IMR-90 (cell line): ENCODE measurements around the gene GFY. TPM values are rescaled to one million over a fixed set of nuclear protein-coding genes. Genes with fewer than 3 reads are reported as not detected.

Source experiments
- ATAC-seq: fragments of 200-7000 bp; cut with Tn5 transposase; 2 replicates; pipeline ENCODE4 v1.9.1; 2020; ENCODE audit warnings: low read depth, mild to moderate bottlenecking, moderate library complexity
- Bru-seq: library from RNA; stranded (reverse); fragments of 400-500 nt; gene quantifications from one replicate; lab custom pipeline; 2021; lab: Mats Ljungman, UMichigan
- BruChase-seq, 2 experiments: library from RNA; stranded (reverse); fragments of 400-500 nt; gene quantifications; one replicate each; lab custom pipeline; 2021; lab: Mats Ljungman, UMichigan
- BruUV-seq: library from RNA; stranded (reverse); fragments of 400-500 nt; replicated peaks from 2 replicates; lab custom pipeline; 2021; lab: Mats Ljungman, UMichigan
- CTCF ChIA-PET: fragments of 300-600 bp; formaldehyde crosslinking; extraction: SDS; loops from one replicate; lab custom pipeline; 2021; ENCODE audit warnings: antibody characterized with exemption; lab: Yijun Ruan, JAX
- POLR2A ChIA-PET: fragments of 300-600 bp; sonication (Branson Sonifier 250); formaldehyde crosslinking; loops from one replicate; lab custom pipeline; 2022; ENCODE audit warnings: antibody characterized with exemption; ENCODE audit not compliant: unreplicated experiment; lab: Charles Lee
- DNase-seq: peaks from one replicate; pipeline ENCODE4 v3.0.0; 2013
- H2AFZ ChIP-seq: replicated peaks from 2 replicates; pipeline ENCODE3; 2013; ENCODE audit warnings: low read length, mild to moderate bottlenecking; ENCODE audit not compliant: poor library complexity
- H2AK5ac ChIP-seq: 2 replicates; pipeline ENCODE4 v1.6.1; 2013; ENCODE audit warnings: low read depth, low read length, inconsistent platforms
- H2AK9ac ChIP-seq: replicated peaks from 2 replicates; pipeline ENCODE3; 2013; ENCODE audit warnings: mild to moderate bottlenecking, low read depth, low read length, moderate library complexity; ENCODE audit not compliant: poor library complexity
- H2BK120ac ChIP-seq: 2 replicates; pipeline ENCODE4 v1.6.1; 2013; ENCODE audit warnings: low read depth, low read length, inconsistent platforms
- H2BK15ac ChIP-seq: 3 replicates; pipeline ENCODE4 v1.6.1; 2013; ENCODE audit warnings: low read depth, low read length, inconsistent platforms
- H2BK20ac ChIP-seq: 2 replicates; pipeline ENCODE4 v1.6.1; 2013; ENCODE audit warnings: low read depth, mild to moderate bottlenecking, inconsistent platforms, low read length, moderate library complexity
- H2BK5ac ChIP-seq: 2 replicates; pipeline ENCODE4 v1.6.1; 2013; ENCODE audit warnings: mild to moderate bottlenecking, low read depth, low read length, inconsistent platforms; ENCODE audit not compliant: poor library complexity, severe bottlenecking
- H3K14ac ChIP-seq: replicated peaks from 2 replicates; pipeline ENCODE4 v1.6.1; 2013; ENCODE audit warnings: low read depth, low read length, inconsistent platforms
- H3K18ac ChIP-seq: 2 replicates; pipeline ENCODE4 v1.6.1; 2013; ENCODE audit warnings: low read depth, low read length, control low read depth
- H3K23ac ChIP-seq: 2 replicates; pipeline ENCODE4 v1.6.1; 2013; ENCODE audit warnings: low read depth, low read length, inconsistent platforms
- H3K27ac ChIP-seq: 2 replicates; pipeline ENCODE4 v1.5.1; 2013; ENCODE audit warnings: mild to moderate bottlenecking, control low read depth, low read length; ENCODE audit not compliant: insufficient read depth
- H3K27me3 ChIP-seq: 2 replicates; pipeline ENCODE4 v1.6.1; 2013; ENCODE audit warnings: low read length; ENCODE audit not compliant: control insufficient read depth, insufficient read depth
- H3K36me3 ChIP-seq: 2 replicates; pipeline ENCODE4 v1.6.1; 2013; ENCODE audit warnings: low read length, mixed read lengths; ENCODE audit not compliant: control insufficient read depth, insufficient read depth
- H3K4ac ChIP-seq: 2 replicates; pipeline ENCODE4 v1.6.1; 2013; ENCODE audit warnings: low read depth, low read length, inconsistent platforms
- H3K4me1 ChIP-seq: 2 replicates; pipeline ENCODE4 v1.6.1; 2013; ENCODE audit warnings: low read length, mixed read lengths; ENCODE audit not compliant: control insufficient read depth, insufficient read depth
- H3K4me2 ChIP-seq: 2 replicates; pipeline ENCODE4 v1.6.1; 2013; ENCODE audit warnings: low read depth, mild to moderate bottlenecking, control low read depth, low read length, moderate library complexity
- H3K4me3 ChIP-seq: 2 replicates; pipeline ENCODE4 v1.5.1; 2013; ENCODE audit warnings: low read depth, mild to moderate bottlenecking, control low read depth, low read length, moderate library complexity; ENCODE audit not compliant: insufficient read depth
- H3K56ac ChIP-seq: 2 replicates; pipeline ENCODE4 v1.6.1; 2013; ENCODE audit warnings: low read length, inconsistent platforms; ENCODE audit not compliant: insufficient read depth; ENCODE audit errors: extremely low read depth
- H3K79me1 ChIP-seq, 2 experiments: 2 replicates each; pipeline ENCODE4 v1.6.1; 2013; ENCODE audit warnings: low read length in 2 of 2, inconsistent platforms in 1 of 2, low read depth in 1 of 2
- H3K9ac ChIP-seq: 2 replicates; pipeline ENCODE4 v1.6.1; 2013; ENCODE audit warnings: low read depth, low read length, control low read depth
- H3K9me1 ChIP-seq: 2 replicates; pipeline ENCODE4 v1.6.1; 2013; ENCODE audit warnings: low read length, inconsistent platforms; ENCODE audit not compliant: insufficient read depth
- H3K9me3 ChIP-seq: 2 replicates; pipeline ENCODE4 v1.6.1; 2013; ENCODE audit warnings: low read length; ENCODE audit not compliant: control insufficient read depth, insufficient read depth
- H4K20me1 ChIP-seq: 2 replicates; pipeline ENCODE4 v1.6.1; 2013; ENCODE audit warnings: low read length, inconsistent platforms; ENCODE audit not compliant: insufficient read depth
- H4K5ac ChIP-seq: 2 replicates; pipeline ENCODE4 v1.6.1; 2013; ENCODE audit warnings: mild to moderate bottlenecking, low read depth, low read length, control low read depth
- H4K8ac ChIP-seq, 2 experiments: 2 replicates each; pipeline ENCODE4 v1.6.1; 2013; ENCODE audit warnings: low read depth in 2 of 2, low read length in 2 of 2, control low read depth in 1 of 2, inconsistent platforms in 1 of 2
- H4K91ac ChIP-seq: 2 replicates; pipeline ENCODE4 v1.6.1; 2013; ENCODE audit warnings: low read depth, low read length, inconsistent platforms; ENCODE audit not compliant: insufficient read depth
- CEBPB ChIP-seq: IDR thresholded peaks from 2 replicates; pipeline ENCODE4 v1.6.1; 2012; ENCODE audit warnings: low read depth, low read length, improper control_type of control experiment
- ELK1 ChIP-seq: fragments of 150-350 bp; IDR thresholded peaks from 2 replicates; pipeline ENCODE4 v1.6.1; 2016; ENCODE audit warnings: low read depth, mild to moderate bottlenecking, low read length, moderate library complexity, borderline replicate concordance
- FOS ChIP-seq: fragments of 150-350 bp; IDR thresholded peaks from 2 replicates; pipeline ENCODE4 v1.6.1; 2016; ENCODE audit warnings: low read depth, low read length
- MAZ ChIP-seq: IDR thresholded peaks from 2 replicates; pipeline ENCODE4 v1.6.1; 2012; ENCODE audit warnings: low read depth, mild to moderate bottlenecking, low read length, improper control_type of control experiment, moderate library complexity, borderline replicate concordance
- POLR2A ChIP-seq: IDR thresholded peaks from 2 replicates; pipeline ENCODE4 v1.6.1; 2012; ENCODE audit warnings: mild to moderate bottlenecking, low read depth, low read length
- RCOR1 ChIP-seq: IDR thresholded peaks from 2 replicates; pipeline ENCODE4 v1.6.1; 2012; ENCODE audit warnings: mild to moderate bottlenecking, low read length, improper control_type of control experiment; ENCODE audit not compliant: insufficient replicate concordance
- USF2 ChIP-seq: fragments of 150-350 bp; IDR thresholded peaks from 2 replicates; pipeline ENCODE4 v1.6.1; 2017; ENCODE audit warnings: mild to moderate bottlenecking, antibody characterized with exemption, low read length, low read depth
- WGBS, 2 experiments: methylation state at CpG; one replicate each; pipeline versions ENCODE4 v1.1.5 to v1.1.7; 2013; ENCODE audit warnings: missing lambda C conversion rate in 2 of 2; ENCODE audit not compliant: insufficient read length in 1 of 2; ENCODE audit errors: extremely low coverage in 2 of 2; 5-methylcytosine and 5-hydroxymethylcytosine counted together
- dilution Hi-C: fragments of 300-500 bp; cut with HindIII; formaldehyde crosslinking; loops from one replicate; pipeline ENCODE4 v1.14.3; 2018; ENCODE audit warnings: low sequenced_read_pairs; ENCODE audit not compliant: unreplicated experiment
- in situ Hi-C: fragments of 300-500 bp; cut with MboI; formaldehyde crosslinking; loops from 3 replicates; pipeline ENCODE4 v1.14.3; 2019; ENCODE audit warnings: low sequenced_read_pairs, inconsistent platforms, mixed read lengths
- intact Hi-C: fragments of 100-400 bp; cut with micrococcal nuclease; formaldehyde crosslinking; loops from 2 replicates; pipeline ENCODE4 v1.10.0; 2022
- long read RNA-seq: library from polyadenylated mRNA; unstranded; transcript quantifications from one replicate; pipeline ENCODE4 v2.0.0, GENCODE V29; 2021; ENCODE audit not compliant: unreplicated experiment
- polyA plus RNA-seq, 3 experiments: library from polyadenylated mRNA; depleted of rRNA; stranded (reverse); fragments of >200 nt; gene quantifications; 2 replicates each; pipeline ENCODE4 v1.2.3, GENCODE V29; 2012; ENCODE audit warnings: low replicate concordance in 1 of 3
- total RNA-seq: library from RNA; depleted of rRNA; stranded (reverse); fragments of >200 nt; gene quantifications from 2 replicates; pipeline ENCODE4 v1.2.3, GENCODE V29; 2012; rRNA removed

GFY gene
- total RNA-seq (not detected in 2 replicates), polyA plus RNA-seq (2012; rRNA removed) (not detected in 2 replicates), Bru-seq, nascent RNA (not detected), BruChase-seq, experiment 1, labeled RNA remaining after a 6-hour chase (percentile 11 among the genes with signal in this experiment), BruChase-seq, experiment 2, labeled RNA remaining after a 2-hour chase (not detected)
- polyA plus RNA-seq (2012; cell fraction: cytosol; rRNA removed): not detected in 2 replicates
- polyA plus RNA-seq (2012; cell fraction: nucleus; rRNA removed; ENCODE audit: low replicate concordance): not detected in 2 replicates
- long read RNA-seq: 0 reads

GRCh38 chr19:49425178-49425577, at the start of gene GFY:
Gene GFY (plus strand): TSS chr19:49425388. CDS start chr19:49426431, 1,043 bp downstream.
- Histone ChIP-seq H3K9me3 (peaks cover 2% of the 10 kb centered on the region; the same call in 1 of the 2 replicates), H4K91ac (no peak within 1 kb of the TSS), H3K56ac (no peak within 1 kb of the TSS), H3K27ac (no peak within 1 kb of the TSS), H2BK15ac (no peak within 1 kb of the TSS), H2AK9ac (no peak within 1 kb of the TSS), H2BK5ac (no peak within 1 kb of the TSS), H3K36me3 (no peaks in the 10 kb centered on the region), H3K4me3 (no peak within 1 kb of the TSS), H4K8ac (no peak within 1 kb of the TSS), H3K9ac (no peak within 1 kb of the TSS), H3K14ac (no peak within 1 kb of the TSS), H2AK5ac (no peak within 1 kb of the TSS), H3K18ac (no peak within 1 kb of the TSS), H4K20me1 (no peaks in the 10 kb centered on the region), H3K4me1 (peaks cover 2% of the 10 kb centered on the region; the same call in 1 of the 2 replicates), H3K9me1 (no peaks in the 10 kb centered on the region), H3K79me1 (no peaks in the 10 kb centered on the region), H2BK20ac (no peak within 1 kb of the TSS), H2BK120ac (no peak within 1 kb of the TSS), H4K5ac (no peak within 1 kb of the TSS), H2AFZ (no peak within 1 kb of the TSS), H3K4ac (no peak within 1 kb of the TSS), H3K4me2 (no peak within 1 kb of the TSS), H3K23ac (no peak within 1 kb of the TSS), H3K27me3 (peaks cover 93% of the 10 kb centered on the region)
- in situ Hi-C loops: no loop called here
- dilution Hi-C loops: no loop called here
- ChIA-PET POLR2A (no interaction called here), CTCF (no interaction called here)
- ATAC-seq (no peak), DNase-seq (no peak)
- TF ChIP-seq MAZ: no peak
- TF ChIP-seq USF2: no peak
- no peak for TF ChIP-seq RCOR1
- no peak for TF ChIP-seq CEBPB
- no peak for TF ChIP-seq ELK1
- TF ChIP-seq FOS: no peak
- TF ChIP-seq POLR2A: no peak
- intact Hi-C loops: no loop called here
- no TSS peak for BruUV-seq
- WGBS, 2 experiments: 43% methylated on average over 3 of the region's 7 CpGs; no CpG with 5 or more reads in 1 of the 2 experiments
